GM15510 (cell line): ENCODE results near the gene DIPK2B.

Experiments used
- POLR2A ChIP-seq: IDR thresholded peaks from 3 replicates; pipeline ENCODE4 v1.6.1; 2011; ENCODE audit warnings: borderline replicate concordance; ENCODE audit not compliant: insufficient read length; ENCODE audit errors: extremely low read depth

Gene DIPK2B

DNA sequence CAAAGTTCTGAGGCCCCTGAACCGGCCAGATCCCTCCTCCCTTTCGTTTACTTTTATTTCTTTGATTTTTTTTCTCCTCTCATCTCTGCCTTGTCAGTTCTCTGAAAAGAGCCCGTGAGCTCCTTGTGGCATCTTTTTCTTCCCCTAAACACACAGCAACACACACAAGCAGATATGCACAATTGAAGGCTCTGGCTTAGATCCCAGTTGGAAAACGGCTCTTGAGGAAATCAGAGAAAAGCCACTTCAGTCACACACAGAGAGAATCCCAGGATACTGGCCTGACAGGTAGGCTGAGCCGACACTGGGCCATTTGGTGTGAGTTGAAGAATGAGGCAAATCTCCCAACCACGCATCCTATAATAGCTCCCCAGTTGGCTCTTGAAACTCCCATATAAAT, 12.9 kb downstream of the DIPK2B start:
- TF ChIP-seq POLR2A, result no peak

DNA sequence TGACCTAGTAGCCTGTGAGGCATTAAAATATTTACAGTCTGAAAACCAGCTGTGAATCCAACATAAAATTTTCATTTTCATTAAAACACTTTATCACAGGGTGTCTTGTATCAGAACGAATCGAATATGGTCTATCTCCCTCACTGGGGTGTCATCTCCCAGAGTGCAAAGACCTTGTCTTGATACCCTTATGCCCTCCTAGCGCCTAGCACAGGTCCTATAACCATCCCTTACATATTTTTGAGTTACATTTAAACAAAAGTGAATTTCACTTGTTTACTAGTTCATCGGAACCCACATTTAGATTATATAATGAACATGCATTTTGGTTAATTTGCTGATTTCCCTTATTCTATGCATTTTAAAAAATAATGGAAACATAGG, 14.0 kb downstream of the DIPK2B start:
- no peak for TF ChIP-seq POLR2A

- no peak for TF ChIP-seq POLR2A
These were observed 16.5 kb downstream of the DIPK2B start for GRCh38 chrX:45184211-45184610.

- TF ChIP-seq POLR2A, result no peak
These were observed 27.8 kb downstream of the DIPK2B start for GRCh38 chrX:45172890-45173289.

DNA sequence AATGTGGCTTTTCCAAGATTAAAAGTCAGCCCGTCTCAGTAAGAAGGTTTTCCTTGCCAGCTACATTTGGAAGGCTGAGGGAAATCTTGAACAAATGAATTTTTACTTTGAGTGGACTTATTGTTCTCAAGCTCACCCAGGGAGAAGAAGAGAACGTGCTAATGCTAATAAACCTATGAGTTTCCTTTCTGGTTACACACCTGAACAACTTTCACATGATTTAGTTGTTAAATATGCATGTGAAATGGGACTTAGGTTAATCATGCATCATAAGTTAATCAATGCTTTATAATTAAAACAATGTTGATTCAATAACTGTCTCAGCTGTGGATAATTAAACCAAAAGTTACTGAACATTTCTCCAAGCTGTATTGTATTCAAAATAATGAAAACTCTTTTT, 33.9 kb downstream of the DIPK2B start:
- TF ChIP-seq POLR2A, result no peak

DNA sequence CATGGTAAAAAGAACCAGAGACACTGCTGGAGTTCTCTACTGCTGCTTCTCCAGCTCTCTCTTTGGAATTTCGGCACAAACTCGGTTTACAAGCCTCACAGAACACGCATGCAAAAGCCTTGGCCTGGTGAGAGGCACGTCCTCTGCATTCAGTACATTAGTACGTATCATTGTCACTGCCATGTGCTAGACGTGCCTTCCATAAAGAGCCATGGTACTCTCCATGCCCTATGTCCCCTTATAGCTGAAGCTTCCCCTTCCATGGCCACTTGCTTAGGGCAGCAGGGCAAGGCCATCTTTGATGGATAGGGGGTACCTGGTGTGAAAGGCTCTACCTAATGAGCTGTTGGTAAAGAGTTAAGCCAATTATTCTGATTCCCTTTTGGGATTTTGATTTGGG, 35.0 kb downstream of the DIPK2B start:
- TF ChIP-seq POLR2A, result no peak

GRCh38 chrX:45164995-45165394, 35.7 kb downstream of the DIPK2B start:
- no peak for TF ChIP-seq POLR2A

DNA sequence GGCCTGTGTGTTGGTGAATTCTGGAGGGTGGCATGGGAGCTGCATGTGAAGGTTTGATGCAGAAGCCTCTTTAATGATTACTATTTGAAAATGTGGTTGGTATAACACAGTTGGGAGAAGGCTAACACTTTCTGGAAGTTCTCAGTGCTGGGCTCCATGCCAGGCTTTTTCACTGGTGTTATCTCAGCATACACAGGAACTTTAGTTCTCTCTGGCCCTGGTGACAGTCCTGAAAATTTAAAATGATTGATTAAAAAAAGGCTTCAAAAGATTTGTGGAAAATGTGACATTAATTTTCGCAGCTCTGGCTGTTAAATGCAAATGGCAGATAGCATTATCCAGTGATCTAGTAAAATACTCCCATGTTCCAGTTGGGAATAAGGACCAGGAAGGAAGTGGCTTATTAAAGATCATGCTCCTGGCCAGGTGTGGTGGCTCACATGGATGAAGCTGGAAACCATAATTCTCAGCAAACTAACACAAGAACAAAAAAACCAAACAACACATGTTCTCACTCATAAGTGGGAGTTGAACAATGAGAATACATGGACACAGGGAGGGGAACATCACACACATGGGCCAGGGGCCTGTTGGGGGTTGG, 36.6 kb downstream of the DIPK2B start:
- no peak for TF ChIP-seq POLR2A

DNA sequence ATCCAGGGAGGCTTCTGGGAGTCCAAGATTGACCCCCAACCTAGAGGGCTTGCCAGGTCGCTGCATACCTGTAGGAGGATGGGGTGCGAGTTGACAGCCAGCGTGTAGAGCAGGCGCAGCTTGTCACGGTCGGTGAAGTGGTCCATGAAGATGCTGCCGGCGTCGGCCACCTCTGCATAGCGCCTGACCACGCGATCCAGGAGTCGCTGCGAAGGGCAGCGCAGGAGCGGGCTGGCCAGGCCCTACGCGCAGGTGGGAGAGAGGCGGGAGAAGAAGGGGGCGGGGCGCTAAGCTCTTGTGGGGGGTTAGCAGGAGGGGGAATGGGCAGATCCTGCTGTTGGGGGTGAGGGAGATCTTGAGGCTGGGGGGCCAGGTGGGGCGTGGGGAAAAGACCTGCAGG, 43.0 kb downstream of the DIPK2B start:
- no peak for TF ChIP-seq POLR2A

GRCh38 chrX:45154462-45154861, 46.2 kb downstream of the DIPK2B start:
- no peak for TF ChIP-seq POLR2A

- no peak for TF ChIP-seq POLR2A
These were observed 46.7 kb downstream of the DIPK2B start for GRCh38 chrX:45154033-45154360.
